GM12892 (cell line): Measurements from ENCODE around the gene C1orf35.

ENCODE experiments used
- POLR2A ChIP-seq: IDR thresholded peaks from 2 replicates; pipeline ENCODE4 v1.6.1; 2011; ENCODE audit warnings: low read depth, low read length, control low read depth
- POLR2AphosphoS5 ChIP-seq: IDR thresholded peaks from 2 replicates; pipeline ENCODE4 v1.6.1; 2011; ENCODE audit warnings: low read depth, low read length, control low read depth
- TAF1 ChIP-seq: IDR thresholded peaks from 2 replicates; pipeline ENCODE4 v1.6.1; 2011; ENCODE audit warnings: low read depth, mild to moderate bottlenecking, control low read depth, low read length, borderline replicate concordance

GRCh38 chr1:228099331-228099732, 3.8 kb downstream of the C1orf35 start:
- TF ChIP-seq POLR2A, result no peak
- no peak for TF ChIP-seq POLR2AphosphoS5
- TF ChIP-seq TAF1, result no peak
